HL-60 (cell line): Measurements from ENCODE around the gene SP1.

ENCODE experiments used
- DNase-seq, 2 experiments: peaks; one replicate each; pipeline ENCODE4 v3.0.0-alpha.2; 2010 to 2020; ENCODE audit warnings: low read depth in 1 of 2, low spot score in 1 of 2
- H3K27ac ChIP-seq: fragments of 250-450 bp; sonication (Bioruptor Pico); replicated peaks from 2 replicates; pipeline ENCODE4 v1.5.1; 2020; ENCODE audit warnings: mild to moderate bottlenecking, moderate library complexity
- H3K27me3 ChIP-seq: fragments of 250-450 bp; sonication (Bioruptor Pico); 2 replicates; pipeline ENCODE4 v1.5.1; 2021; ENCODE audit warnings: mild to moderate bottlenecking, moderate library complexity; ENCODE audit not compliant: insufficient read depth, poor library complexity, severe bottlenecking
- H3K4me3 ChIP-seq: replicated peaks from 2 replicates; pipeline ENCODE4 v1.5.1; 2011; ENCODE audit warnings: mild to moderate bottlenecking, control low read depth, low read length; ENCODE audit not compliant: insufficient read depth
- CTCF ChIP-seq: IDR thresholded peaks from one replicate; pipeline ENCODE4 v1.5.1; 2011; ENCODE audit warnings: low read length, control low read depth, inconsistent platforms; ENCODE audit not compliant: insufficient read depth
- GABPA ChIP-seq: IDR thresholded peaks from 2 replicates; pipeline ENCODE4 v1.6.1; 2012; ENCODE audit warnings: low read depth
- POLR2AphosphoS5 ChIP-seq: IDR thresholded peaks from 2 replicates; pipeline ENCODE4 v1.6.1; 2012; ENCODE audit warnings: low read depth
- REST ChIP-seq: IDR thresholded peaks from 2 replicates; pipeline ENCODE4 v1.6.1; 2012; ENCODE audit warnings: low read depth; ENCODE audit not compliant: insufficient replicate concordance
- SPI1 ChIP-seq: IDR thresholded peaks from 2 replicates; pipeline ENCODE4 v1.6.1; 2012; ENCODE audit warnings: low read depth, mild to moderate bottlenecking, borderline replicate concordance

SP1 gene

GRCh38 chr12:53338017-53338416 lies 42.0 kb upstream of the SP1 start:
- H3K27me3 ChIP-seq = peaks cover 15% of the 10 kb centered on the region

GRCh38 chr12:53338916-53339315 lies 41.1 kb upstream of the SP1 start:
- Histone ChIP-seq H3K27me3 (peaks cover 15% of the 10 kb centered on the region), H3K27ac (no peak overlapping the region), H3K4me3 (no peak overlapping the region)
- DNase-seq = no peak
- TF ChIP-seq GABPA (no peak), SPI1 (no peak), REST (no peak), CTCF (no peak), POLR2AphosphoS5 (no peak)

More at GRCh38 chr12:53338017-53338416, 42.0 kb upstream of the SP1 start:
- Histone ChIP-seq H3K4me3 (no peak overlapping the region), H3K27ac (no peak overlapping the region)
- no peak for TF ChIP-seq POLR2AphosphoS5
- TF ChIP-seq CTCF = no peak
- TF ChIP-seq SPI1 = no peak
- no peak for TF ChIP-seq GABPA
- no peak for TF ChIP-seq REST
- no peak for DNase-seq

- H3K27me3 ChIP-seq = peaks cover 15% of the 10 kb centered on the region
- no peak overlapping the region for H3K27ac ChIP-seq
- DNase-seq = no peak
- TF ChIP-seq REST (no peak), CTCF (no peak), POLR2AphosphoS5 (no peak), GABPA (no peak), SPI1 (no peak)
- no peak overlapping the region for H3K4me3 ChIP-seq
These were observed 39.6 kb upstream of the SP1 start for GRCh38 chr12:53340398-53340797.
